Naive B cell (primary cell): ENCODE results near the gene TMEM151A. TPM values are rescaled to one million over a fixed set of nuclear protein-coding genes. Genes with fewer than 3 reads are reported as not detected.

Experiments used
- ATAC-seq, 2 donors: fragments of 150-1000 bp; cut with Tn5 transposase; 2 replicates each; pipeline ENCODE4 v1.10.0; 2021; ENCODE audit warnings: low read depth in 2 of 2, mild to moderate bottlenecking in 2 of 2, moderate library complexity in 2 of 2
- DNase-seq: peaks from one replicate; pipeline ENCODE4 v3.0.0; 2022
- H3K27ac Mint-ChIP-seq, 6 donors: one replicate each; pipeline ENCODE4 v1.8.0; 2020 to 2022; ENCODE audit warnings: mild to moderate bottlenecking in 6 of 6, mixed read lengths in 6 of 6, moderate library complexity in 5 of 6, inconsistent platforms in 2 of 6
- H3K27me3 Mint-ChIP-seq, 3 donors: one replicate each; pipeline ENCODE4 v1.8.0; 2021 to 2022; ENCODE audit warnings: mixed read lengths in 3 of 3, mild to moderate bottlenecking in 1 of 3
- H3K36me3 Mint-ChIP-seq, 2 donors: one replicate each; pipeline ENCODE4 v1.8.0; 2020 to 2022; ENCODE audit warnings: mixed read lengths in 2 of 2, inconsistent platforms in 1 of 2, mild to moderate bottlenecking in 1 of 2
- H3K4me1 Mint-ChIP-seq, 3 donors: one replicate each; pipeline ENCODE4 v1.8.0; 2020 to 2022; ENCODE audit warnings: mixed read lengths in 3 of 3, inconsistent platforms in 1 of 3, mild to moderate bottlenecking in 1 of 3, moderate library complexity in 1 of 3
- H3K4me3 Mint-ChIP-seq, 8 donors: one replicate each; pipeline ENCODE4 v1.8.0; 2020 to 2022; ENCODE audit warnings: mild to moderate bottlenecking in 8 of 8, mixed read lengths in 8 of 8, moderate library complexity in 8 of 8, inconsistent platforms in 2 of 8
- H3K9me3 Mint-ChIP-seq, 7 donors: one replicate each; pipeline ENCODE4 v1.8.0; 2020 to 2022; ENCODE audit warnings: mixed read lengths in 7 of 7, mild to moderate bottlenecking in 5 of 7, inconsistent platforms in 2 of 7, moderate library complexity in 1 of 7
- polyA plus RNA-seq, 6 donors: library from polyadenylated mRNA; unstranded; fragments of 300-500 nt; fragmentation: Illumina TruSeq; gene quantifications; one replicate each; pipeline ENCODE4 v1.2.3, GENCODE V29; 2021; ENCODE audit warnings: low read depth in 6 of 6

The TMEM151A gene
- polyA plus RNA-seq, 6 donors from 2014 or later = not detected

DNA sequence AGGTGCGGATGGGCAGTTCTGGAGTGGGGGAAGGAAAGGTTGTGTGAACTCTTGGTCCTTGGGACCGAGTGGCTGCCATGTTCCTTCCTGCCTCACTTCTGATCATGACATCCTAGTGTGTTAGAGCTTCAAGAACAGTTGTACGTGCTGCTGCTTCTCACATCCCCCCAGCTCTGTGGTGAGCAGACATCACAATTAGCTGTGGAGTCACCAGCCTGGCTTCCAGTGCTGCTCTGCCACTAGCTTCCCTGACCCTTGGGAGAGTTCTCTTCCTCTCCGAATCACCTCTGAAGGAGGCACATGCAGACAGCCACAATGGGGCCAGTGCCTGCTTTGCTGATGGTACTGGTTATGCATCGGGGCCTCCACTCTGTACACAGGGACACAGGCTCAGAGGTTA lies 29.5 kb upstream of the TMEM151A start:
- Mint-ChIP-seq H3K27me3 (no peaks in the 10 kb centered on the region), H3K9me3 (no peaks in the 10 kb centered on the region), H3K4me3 (no peak overlapping the region)

DNA sequence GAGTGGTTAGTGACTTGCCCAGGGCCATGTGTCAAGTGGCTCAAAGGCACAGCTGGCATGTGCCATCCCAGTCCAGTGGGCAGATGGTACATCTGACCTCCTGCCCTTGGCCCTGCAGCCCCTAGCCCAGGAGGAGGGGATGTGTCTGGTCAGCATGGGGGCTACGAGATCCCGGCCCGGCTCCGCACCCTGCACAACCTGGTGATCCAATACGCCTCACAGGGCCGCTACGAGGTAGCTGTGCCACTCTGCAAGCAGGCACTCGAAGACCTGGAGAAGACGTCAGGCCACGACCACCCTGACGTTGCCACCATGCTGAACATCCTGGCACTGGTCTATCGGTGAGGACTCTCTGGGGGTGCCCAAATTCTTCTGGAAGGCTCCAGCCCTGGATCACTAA lies 29.0 kb upstream of the TMEM151A start:
- peak overlapping the region in 1 of 6 donors; percentile 23 for H3K27ac Mint-ChIP-seq
- H3K9me3 Mint-ChIP-seq = no peaks in the 10 kb centered on the region
- H3K4me1 Mint-ChIP-seq = peaks cover 24 to 30% (median 24%) of the 10 kb centered on the region in 3 donors
- ATAC-seq = no peak
- DNase-seq = no peak
- peak overlapping the region in 1 of 8 donors; percentile 41 for H3K4me3 Mint-ChIP-seq
- H3K36me3 Mint-ChIP-seq = no peaks in the 10 kb centered on the region
- H3K27me3 Mint-ChIP-seq = no peaks in the 10 kb centered on the region

More for the DNA sequence above, 29.5 kb upstream of the TMEM151A start:
- Mint-ChIP-seq H3K36me3 (no peaks in the 10 kb centered on the region), H3K4me1 (peaks cover 19 to 28% (median 22%) of the 10 kb centered on the region in 3 donors), H3K27ac (no peak overlapping the region)
- no peak for ATAC-seq
- DNase-seq = no peak

DNA sequence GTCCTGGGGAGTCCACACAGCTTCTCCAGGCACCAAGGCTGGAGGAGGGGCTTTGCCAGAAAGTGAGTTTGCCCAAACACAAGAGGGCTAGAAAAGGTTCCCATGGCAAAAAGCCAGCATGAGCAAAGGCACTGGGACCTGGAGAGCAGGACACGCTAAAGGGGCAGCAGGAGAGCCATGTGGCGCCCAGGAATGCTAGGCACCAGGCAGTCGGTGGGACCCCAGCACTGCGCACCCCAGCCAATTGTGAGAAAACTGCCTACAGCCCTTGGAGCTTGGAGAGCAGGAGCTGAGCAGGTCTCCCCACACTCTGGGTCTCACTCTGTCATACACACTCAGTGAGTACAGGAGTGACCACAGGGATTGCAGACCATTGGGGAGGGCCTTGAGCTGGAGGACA lies 28.5 kb upstream of the TMEM151A start:
- ATAC-seq (no peak), DNase-seq (no peak)
- no peaks in the 10 kb centered on the region for H3K27me3 Mint-ChIP-seq
- H3K36me3 Mint-ChIP-seq = no peaks in the 10 kb centered on the region
- no peaks in the 10 kb centered on the region for H3K9me3 Mint-ChIP-seq
- H3K4me1 Mint-ChIP-seq = peaks cover 28 to 33% (median 29%) of the 10 kb centered on the region in 3 donors
- H3K4me3 Mint-ChIP-seq = peak overlapping the region in 1 of 8 donors; percentile 41
- peak overlapping the region in 2 of 6 donors; percentile 23 to 52 for H3K27ac Mint-ChIP-seq

DNA sequence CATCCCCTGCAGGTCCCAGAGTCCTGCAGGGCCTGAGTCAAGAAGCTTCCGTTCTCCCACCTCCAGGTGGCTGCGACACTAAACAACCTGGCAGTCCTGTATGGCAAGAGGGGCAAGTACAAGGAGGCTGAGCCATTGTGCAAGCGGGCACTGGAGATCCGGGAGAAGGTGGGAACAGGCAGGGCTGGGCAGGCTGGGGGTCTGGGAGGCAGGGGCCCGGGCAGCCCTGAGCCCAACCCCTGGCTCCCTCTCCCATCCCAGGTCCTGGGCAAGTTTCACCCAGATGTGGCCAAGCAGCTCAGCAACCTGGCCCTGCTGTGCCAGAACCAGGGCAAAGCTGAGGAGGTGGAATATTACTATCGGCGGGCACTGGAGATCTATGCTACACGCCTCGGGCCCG lies 27.9 kb upstream of the TMEM151A start:
- Mint-ChIP-seq H3K27me3 (no peaks in the 10 kb centered on the region), H3K4me1 (peaks cover 27 to 30% (median 29%) of the 10 kb centered on the region in 3 donors), H3K27ac (no peak overlapping the region), H3K36me3 (no peaks in the 10 kb centered on the region), H3K4me3 (peak overlapping the region in 2 of 8 donors; percentile 12 to 41), H3K9me3 (no peaks in the 10 kb centered on the region)
- ATAC-seq (no peak), DNase-seq (no peak)

DNA sequence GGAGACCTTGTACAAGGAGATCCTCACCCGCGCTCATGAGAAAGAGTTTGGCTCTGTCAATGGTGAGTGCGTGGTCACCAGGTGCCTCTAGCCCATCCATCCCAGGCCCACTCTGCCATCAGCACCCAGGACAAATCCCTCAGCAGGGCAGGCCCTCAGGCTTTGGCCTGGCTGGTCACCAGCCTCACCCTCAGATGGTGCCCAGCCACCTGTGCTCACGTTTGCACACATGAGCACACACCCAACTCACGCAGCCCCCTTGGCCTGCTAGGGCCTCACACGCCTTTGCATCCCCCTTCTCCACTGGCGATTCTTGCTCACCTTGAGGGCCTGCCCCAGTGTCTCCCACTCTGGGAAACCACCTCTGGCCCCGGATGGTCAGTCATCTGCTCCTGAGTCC lies 27.3 kb upstream of the TMEM151A start:
- H3K9me3 Mint-ChIP-seq = no peaks in the 10 kb centered on the region
- H3K27ac Mint-ChIP-seq = peak overlapping the region in 1 of 6 donors; percentile 15
- DNase-seq = no peak
- H3K4me3 Mint-ChIP-seq = peak overlapping the region in 1 of 8 donors; percentile 41
- H3K36me3 Mint-ChIP-seq = peaks cover 0 to 5% of the 10 kb centered on the region in 2 donors
- H3K27me3 Mint-ChIP-seq = no peaks in the 10 kb centered on the region
- no peak for ATAC-seq
- peaks cover 26 to 30% (median 27%) of the 10 kb centered on the region in 3 donors for H3K4me1 Mint-ChIP-seq

DNA sequence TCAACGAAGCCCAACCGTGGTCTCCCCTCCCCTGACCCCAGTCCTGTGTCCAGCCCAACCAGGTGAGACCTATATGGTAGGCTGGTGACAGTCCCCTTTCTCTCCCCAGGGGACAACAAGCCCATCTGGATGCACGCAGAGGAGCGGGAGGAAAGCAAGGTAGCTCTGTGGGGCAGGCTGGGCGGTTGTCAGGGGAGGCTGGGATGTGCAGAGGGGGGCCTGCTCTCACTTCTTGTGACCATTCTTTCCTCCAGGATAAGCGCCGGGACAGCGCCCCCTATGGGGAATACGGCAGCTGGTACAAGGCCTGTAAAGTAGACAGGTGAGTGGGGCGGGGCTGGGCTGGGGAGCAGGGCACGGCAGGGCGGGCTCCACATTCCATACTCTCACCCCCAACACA lies 26.8 kb upstream of the TMEM151A start:
- ATAC-seq (no peak), DNase-seq (no peak)
- Mint-ChIP-seq H3K27me3 (no peaks in the 10 kb centered on the region), H3K9me3 (no peaks in the 10 kb centered on the region), H3K4me3 (peak overlapping the region in 2 of 8 donors; percentile 29 to 41), H3K36me3 (peaks cover 0 to 8% of the 10 kb centered on the region in 2 donors), H3K27ac (no peak overlapping the region), H3K4me1 (peaks cover 27 to 30% (median 28%) of the 10 kb centered on the region in 3 donors)

DNA sequence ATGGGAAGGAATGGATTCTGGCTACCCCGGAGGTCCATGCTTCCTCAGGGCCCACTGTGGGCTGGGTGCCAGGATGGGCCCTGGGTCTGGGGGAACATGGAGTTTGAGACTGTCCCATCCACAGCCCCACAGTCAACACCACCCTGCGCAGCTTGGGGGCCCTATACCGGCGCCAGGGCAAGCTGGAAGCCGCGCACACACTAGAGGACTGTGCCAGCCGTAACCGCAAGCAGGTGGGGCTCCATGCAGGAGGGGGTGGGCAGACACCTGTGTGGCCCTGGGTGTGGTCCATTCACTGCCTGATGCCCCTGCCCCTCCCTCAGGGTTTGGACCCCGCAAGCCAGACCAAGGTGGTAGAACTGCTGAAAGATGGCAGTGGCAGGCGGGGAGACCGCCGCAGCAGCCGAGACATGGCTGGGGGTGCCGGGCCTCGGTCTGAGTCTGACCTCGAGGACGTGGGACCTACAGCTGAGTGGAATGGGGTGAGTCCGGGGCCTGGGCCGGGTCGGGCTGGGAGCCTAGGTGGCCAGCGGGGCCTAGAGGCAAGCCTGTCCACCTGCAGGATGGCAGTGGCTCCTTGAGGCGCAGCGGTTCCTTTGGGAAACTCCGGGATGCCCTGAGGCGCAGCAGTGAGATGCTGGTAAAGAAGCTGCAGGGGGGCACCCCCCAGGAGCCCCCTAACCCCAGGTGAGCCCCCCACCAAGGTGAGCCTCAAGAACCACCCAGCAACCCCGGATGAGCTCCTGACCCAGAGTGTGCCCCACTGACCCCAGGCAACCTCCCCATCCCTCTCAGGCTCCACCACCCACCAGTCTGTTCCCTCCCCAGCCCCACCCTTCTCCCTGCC lies 25.9 kb upstream of the TMEM151A start:
- Mint-ChIP-seq H3K27ac (peak overlapping the region in 1 of 6 donors; percentile 36), H3K4me1 (peaks cover 28 to 33% (median 29%) of the 10 kb centered on the region in 3 donors), H3K36me3 (peaks cover 0 to 8% of the 10 kb centered on the region in 2 donors), H3K27me3 (no peaks in the 10 kb centered on the region), H3K9me3 (no peaks in the 10 kb centered on the region), H3K4me3 (peak overlapping the region in 3 of 8 donors; percentile 12 to 95 (median 12))
- ATAC-seq (no peak), DNase-seq (no peak)

DNA sequence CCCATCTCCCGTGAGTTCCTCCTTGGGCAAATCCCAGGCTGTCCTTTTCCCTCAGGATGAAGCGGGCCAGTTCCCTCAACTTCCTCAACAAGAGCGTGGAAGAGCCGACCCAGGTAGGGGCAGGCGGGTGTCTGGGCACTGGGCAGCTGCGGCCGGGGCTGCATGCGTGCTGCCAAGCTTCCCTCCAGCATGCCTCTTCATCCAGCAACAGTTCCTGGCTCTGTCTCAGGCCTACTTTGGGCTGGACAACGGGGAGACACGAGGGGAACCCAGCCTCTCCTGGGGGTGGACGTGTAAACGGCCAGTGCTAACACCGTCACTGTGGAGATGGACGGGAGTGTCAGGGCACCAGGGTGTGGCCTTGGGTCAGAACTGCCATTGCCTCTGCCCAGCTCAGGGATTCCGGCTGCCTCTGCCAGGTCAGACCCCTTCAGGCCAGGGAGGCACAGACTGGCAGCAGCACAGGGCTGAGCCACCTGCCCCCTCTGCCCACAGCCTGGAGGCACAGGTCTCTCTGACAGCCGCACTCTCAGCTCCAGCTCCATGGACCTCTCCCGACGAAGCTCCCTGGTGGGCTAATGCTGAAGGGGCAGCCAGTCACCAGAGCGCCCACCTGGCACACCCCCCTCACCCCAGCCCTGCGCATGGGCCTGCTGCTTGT lies 25.2 kb upstream of the TMEM151A start:
- ATAC-seq (no peak), DNase-seq (no peak)
- Mint-ChIP-seq H3K27ac (peak overlapping the region in 3 of 6 donors; percentile 36 to 99 (median 98)), H3K4me3 (peak overlapping the region in 7 of 8 donors; percentile 5 to 100 (median 97)), H3K9me3 (no peaks in the 10 kb centered on the region), H3K27me3 (no peaks in the 10 kb centered on the region), H3K4me1 (peaks cover 31 to 35% (median 32%) of the 10 kb centered on the region in 3 donors), H3K36me3 (peaks cover 0 to 8% of the 10 kb centered on the region in 2 donors)

DNA sequence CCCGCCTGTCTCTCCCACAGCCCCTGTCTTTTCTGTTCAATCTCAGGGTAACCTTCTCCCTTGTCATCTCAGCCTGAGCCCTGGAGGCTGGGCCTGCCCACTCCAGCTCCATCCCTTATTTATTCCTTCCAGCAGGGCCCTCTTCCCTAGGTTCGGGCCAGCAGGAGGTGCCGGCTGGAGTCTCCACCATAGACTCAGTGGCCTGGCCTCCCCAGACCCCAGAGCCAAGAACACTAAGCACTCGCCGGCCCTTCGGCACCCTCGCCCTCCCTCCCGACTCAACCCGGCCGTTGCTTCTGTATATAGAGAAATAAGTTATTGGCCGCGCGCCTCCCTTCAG lies 24.7 kb upstream of the TMEM151A start:
- H3K36me3 Mint-ChIP-seq = peaks cover 0 to 8% of the 10 kb centered on the region in 2 donors
- H3K9me3 Mint-ChIP-seq = no peaks in the 10 kb centered on the region
- no peaks in the 10 kb centered on the region for H3K27me3 Mint-ChIP-seq
- H3K4me1 Mint-ChIP-seq = peaks cover 31 to 35% (median 34%) of the 10 kb centered on the region in 3 donors
- H3K27ac Mint-ChIP-seq = peak overlapping the region in 4 of 6 donors; percentile 79 to 100 (median 98)
- ATAC-seq = no peak
- no peak for DNase-seq
- peak overlapping the region; percentile 94 to 100 (median 99) for H3K4me3 Mint-ChIP-seq

DNA sequence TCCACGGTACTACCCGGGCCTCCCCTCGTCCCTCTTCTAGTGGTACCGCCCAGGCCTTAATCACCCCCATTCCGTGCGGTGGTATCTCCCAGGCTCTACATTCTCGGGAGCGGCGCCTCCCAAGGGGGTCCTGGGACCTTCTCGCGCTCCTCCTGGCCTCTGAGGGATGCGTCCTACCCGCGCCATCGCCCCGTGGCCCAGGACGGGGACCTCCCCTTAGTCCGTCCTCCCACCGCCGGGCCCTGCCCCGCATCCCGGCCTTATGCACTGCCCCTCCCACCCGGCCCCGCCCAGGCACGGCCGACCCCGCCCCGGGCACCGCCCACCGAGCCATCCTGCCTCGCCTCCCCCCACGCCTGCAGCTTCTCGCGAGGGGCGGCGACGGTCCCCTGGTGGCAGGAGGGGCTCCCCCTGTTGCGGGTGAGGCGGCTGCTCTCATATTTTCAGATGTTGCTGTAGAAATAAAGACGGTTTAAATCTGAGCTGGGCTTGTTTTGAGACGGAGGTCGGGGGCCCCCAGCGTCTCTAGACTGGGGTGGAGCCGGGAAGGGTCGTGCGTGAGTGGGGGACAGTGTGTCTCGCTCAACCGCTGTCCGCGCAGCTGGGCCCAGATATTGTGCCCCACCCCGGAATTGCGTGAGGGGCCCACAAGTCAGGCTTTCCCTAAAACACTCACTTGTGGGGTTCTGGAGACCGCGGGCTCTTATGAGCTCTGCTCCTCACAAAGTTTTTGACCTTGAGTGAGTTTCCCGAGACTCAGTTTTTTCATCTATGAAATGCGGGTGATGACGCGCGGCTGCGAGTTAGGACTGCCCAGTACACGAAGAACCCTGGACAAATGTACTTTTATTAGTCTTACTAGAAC lies 24.1 kb upstream of the TMEM151A start:
- Mint-ChIP-seq H3K27me3 (no peaks in the 10 kb centered on the region), H3K4me3 (peak overlapping the region; percentile 94 to 100 (median 99)), H3K9me3 (no peaks in the 10 kb centered on the region), H3K27ac (peak overlapping the region; percentile 98 to 100 (median 99)), H3K4me1 (peaks cover 31 to 35% (median 34%) of the 10 kb centered on the region in 3 donors), H3K36me3 (peaks cover 3 to 8% of the 10 kb centered on the region in 2 donors)
- DNase-seq = peak; percentile 87
- peak; percentile 57 to 58 for ATAC-seq

DNA sequence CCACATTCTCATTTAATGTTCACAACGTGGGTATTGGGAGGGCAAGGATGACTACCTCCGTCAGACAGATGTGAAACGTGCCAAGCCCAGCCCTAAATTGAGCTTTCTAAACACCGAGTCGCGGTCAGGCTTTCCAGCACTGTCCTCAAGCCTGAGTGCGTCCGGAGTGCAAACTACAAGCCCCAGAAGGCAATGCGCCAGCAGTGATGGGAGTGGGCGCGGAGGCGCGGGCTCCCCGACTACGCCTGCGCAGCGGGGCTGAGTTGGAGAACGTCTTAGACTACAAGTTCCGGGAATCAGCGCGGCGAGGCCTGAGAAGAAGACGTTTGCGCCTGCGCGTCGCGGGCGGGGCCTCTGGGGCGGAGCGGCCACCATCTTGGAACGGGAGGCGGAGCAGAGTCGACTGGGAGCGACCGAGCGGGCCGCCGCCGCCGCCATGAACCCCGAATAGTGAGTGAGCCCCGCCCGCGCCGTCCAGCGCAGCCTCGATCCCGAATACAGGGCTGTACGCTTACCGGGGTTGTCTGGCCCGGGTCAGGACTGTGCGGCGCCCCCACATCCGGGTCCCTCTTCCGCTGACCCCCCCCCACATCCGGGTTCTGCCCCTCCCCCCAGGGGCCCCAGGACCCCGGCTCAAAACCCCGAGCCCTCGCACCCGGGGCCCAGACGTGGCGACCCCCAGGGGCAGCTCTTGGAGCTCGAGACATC lies 23.3 kb upstream of the TMEM151A start, which contains the start of gene RAB1B:
Gene RAB1B, plus strand, starts transcription at position 396 of the 708 bp plus-strand sequence. Its CDS starts 41 bp downstream, at position 437.
- H3K27me3 Mint-ChIP-seq = no peaks in the 10 kb centered on the region
- peak; percentile 100 for DNase-seq
- H3K4me1 Mint-ChIP-seq = peaks cover 33 to 37% (median 35%) of the 10 kb centered on the region in 3 donors
- peaks cover 11 to 13% of the 10 kb centered on the region in 2 donors for H3K36me3 Mint-ChIP-seq
- peak within 1 kb of the TSS; percentile 94 to 100 (median 99) for H3K4me3 Mint-ChIP-seq
- H3K9me3 Mint-ChIP-seq = no peaks in the 10 kb centered on the region
- peak within 1 kb of the TSS; percentile 98 to 100 (median 99) for H3K27ac Mint-ChIP-seq
- ATAC-seq = peak; percentile 83
